Epithelial cell of proximal tubule (primary cell): Measurements from ENCODE around the gene SLMAP. TPM values are rescaled to one million over a fixed set of nuclear protein-coding genes. Genes with fewer than 3 reads are reported as not detected.
A peak's percentile ranks its signal among the peaks of the same experiment; 100 is the strongest.

Experiments used
- DNase-seq: peaks from one replicate; pipeline ENCODE4 v3.0.0-alpha.2; 2011; ENCODE audit warnings: low read depth
- H3K4me3 ChIP-seq: 2 replicates; pipeline ENCODE4 v1.5.1; 2011; ENCODE audit warnings: low read depth, mild to moderate bottlenecking, low read length
- total RNA-seq: library from RNA; depleted of rRNA; stranded (reverse); fragments of >200 nt; gene quantifications from 2 replicates; pipeline ENCODE4 v1.2.3, GENCODE V29; 2015
- TF ChIP-seq, protein P1 (sequence below): conservative IDR thresholded peaks from 2 replicates; pipeline ENCODE4 v1.5.1; 2012; ENCODE audit warnings: low read depth, mild to moderate bottlenecking, low read length

Gene SLMAP
- total RNA-seq, 1 donor from 2014 or later, result 55.1 TPM

DNA sequence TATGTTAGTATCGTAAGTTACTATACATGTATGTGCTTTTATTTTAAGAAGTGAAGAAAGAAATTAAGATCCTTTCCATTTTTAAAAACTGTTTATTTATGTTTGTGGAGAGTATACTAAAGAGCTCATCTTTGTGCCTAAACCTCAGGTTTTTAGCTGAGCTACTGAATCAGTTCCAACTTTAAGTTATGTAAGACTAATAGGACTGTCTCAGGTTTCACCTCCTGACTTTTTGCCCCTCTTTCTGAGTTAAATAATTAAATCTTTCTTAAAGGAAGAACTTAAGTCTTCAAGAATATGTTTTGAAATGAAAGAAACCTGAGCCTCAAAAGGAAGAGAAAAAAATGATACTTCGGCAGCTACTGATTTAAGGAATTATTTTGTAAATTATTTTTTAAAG is 2.6 kb downstream of the SLMAP start:
- DNase-seq, result no peak
- TF ChIP-seq, protein P1, sequence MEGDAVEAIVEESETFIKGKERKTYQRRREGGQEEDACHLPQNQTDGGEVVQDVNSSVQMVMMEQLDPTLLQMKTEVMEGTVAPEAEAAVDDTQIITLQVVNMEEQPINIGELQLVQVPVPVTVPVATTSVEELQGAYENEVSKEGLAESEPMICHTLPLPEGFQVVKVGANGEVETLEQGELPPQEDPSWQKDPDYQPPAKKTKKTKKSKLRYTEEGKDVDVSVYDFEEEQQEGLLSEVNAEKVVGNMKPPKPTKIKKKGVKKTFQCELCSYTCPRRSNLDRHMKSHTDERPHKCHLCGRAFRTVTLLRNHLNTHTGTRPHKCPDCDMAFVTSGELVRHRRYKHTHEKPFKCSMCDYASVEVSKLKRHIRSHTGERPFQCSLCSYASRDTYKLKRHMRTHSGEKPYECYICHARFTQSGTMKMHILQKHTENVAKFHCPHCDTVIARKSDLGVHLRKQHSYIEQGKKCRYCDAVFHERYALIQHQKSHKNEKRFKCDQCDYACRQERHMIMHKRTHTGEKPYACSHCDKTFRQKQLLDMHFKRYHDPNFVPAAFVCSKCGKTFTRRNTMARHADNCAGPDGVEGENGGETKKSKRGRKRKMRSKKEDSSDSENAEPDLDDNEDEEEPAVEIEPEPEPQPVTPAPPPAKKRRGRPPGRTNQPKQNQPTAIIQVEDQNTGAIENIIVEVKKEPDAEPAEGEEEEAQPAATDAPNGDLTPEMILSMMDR, result no peak
- peak overlapping the region; percentile 77 for H3K4me3 ChIP-seq

DNA sequence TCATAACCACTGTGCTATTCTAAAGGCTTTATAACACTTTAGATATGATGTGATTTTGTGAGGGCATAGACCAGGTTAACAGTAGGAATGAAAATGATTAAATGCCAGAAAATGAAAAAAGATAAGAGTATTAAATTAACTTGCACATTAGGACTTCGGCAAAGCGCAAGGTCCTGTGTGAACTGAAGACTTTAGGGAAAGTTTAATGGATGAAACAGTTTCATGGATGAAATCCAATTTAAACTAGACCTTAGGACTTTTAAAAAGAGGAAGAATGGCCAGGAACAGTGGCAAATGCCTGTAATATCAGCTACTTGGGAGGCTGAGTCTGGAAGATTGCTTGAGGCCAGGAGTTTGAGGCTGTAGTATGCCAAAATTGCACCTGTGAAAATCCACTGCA is 8.7 kb downstream of the SLMAP start:
- no peak overlapping the region for H3K4me3 ChIP-seq
- TF ChIP-seq, protein P1, result no peak
- DNase-seq, result no peak

GRCh38 chr3:57768595-57768994 is 12.5 kb downstream of the SLMAP start:
- TF ChIP-seq, protein P1, result no peak
- H3K4me3 ChIP-seq, result no peak overlapping the region
- no peak for DNase-seq

GRCh38 chr3:57770009-57770827 is 14.1 kb downstream of the SLMAP start:
- H3K4me3 ChIP-seq, result no peak overlapping the region
- TF ChIP-seq, protein P1, result no peak
- no peak for DNase-seq

DNA sequence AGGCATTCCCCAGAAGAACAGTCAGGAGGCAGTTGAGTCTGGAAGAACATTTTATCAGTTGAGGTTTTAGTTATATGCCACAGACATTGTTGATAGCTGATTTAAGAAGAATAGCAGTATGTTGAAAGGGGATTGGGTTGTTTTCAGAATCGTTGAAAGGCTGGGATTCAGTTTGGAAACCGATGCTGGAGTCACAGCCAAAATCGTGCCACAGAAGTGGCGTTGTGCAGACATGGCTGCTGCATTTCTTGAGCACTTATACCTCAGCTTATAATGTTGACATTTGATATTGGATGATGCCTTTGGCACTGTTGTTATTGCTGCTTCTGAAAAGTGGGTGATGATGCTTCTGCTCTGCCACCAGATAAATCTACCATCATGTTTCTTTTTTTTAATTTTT is 16.1 kb downstream of the SLMAP start:
- no peak for DNase-seq
- TF ChIP-seq, protein P1, result no peak
- no peak overlapping the region for H3K4me3 ChIP-seq

DNA sequence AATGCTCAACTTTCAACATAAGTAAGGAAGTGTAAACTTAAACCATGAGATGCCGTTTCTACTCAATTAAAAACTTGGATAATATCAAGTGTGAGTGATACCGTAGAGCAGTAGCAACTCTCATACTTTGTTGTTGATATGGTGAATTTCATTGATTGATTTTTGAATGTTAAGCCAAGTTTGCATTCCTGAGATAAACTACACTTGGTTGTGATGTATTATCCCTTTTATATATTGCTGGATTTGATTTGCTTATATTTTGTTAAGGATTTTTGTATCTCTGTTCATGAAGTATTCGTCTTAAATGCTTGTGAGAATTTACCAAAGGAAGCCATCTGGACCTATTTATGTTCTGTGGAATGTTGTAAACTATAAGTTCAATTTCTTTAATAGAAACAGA is 21.7 kb downstream of the SLMAP start:
- DNase-seq, result no peak
- H3K4me3 ChIP-seq, result no peak overlapping the region
- TF ChIP-seq, protein P1, result no peak

- DNase-seq, result no peak
- TF ChIP-seq, protein P1, result no peak
- H3K4me3 ChIP-seq, result no peak overlapping the region
These were observed 22.4 kb downstream of the SLMAP start for GRCh38 chr3:57778494-57778893.
